ENCODE measurements around the gene SLC35B1. TPM values are rescaled to one million over a fixed set of nuclear protein-coding genes. Genes with fewer than 3 reads are reported as not detected.
"Not testable (repeated sequence)": the region's sequence is repeated elsewhere in the genome, so short reads cannot be mapped to it uniquely, and the experiment has no call there.

SLC35B1 gene
- total RNA-seq, 1 donor from 2014 or later = 55.5 TPM

DNA sequence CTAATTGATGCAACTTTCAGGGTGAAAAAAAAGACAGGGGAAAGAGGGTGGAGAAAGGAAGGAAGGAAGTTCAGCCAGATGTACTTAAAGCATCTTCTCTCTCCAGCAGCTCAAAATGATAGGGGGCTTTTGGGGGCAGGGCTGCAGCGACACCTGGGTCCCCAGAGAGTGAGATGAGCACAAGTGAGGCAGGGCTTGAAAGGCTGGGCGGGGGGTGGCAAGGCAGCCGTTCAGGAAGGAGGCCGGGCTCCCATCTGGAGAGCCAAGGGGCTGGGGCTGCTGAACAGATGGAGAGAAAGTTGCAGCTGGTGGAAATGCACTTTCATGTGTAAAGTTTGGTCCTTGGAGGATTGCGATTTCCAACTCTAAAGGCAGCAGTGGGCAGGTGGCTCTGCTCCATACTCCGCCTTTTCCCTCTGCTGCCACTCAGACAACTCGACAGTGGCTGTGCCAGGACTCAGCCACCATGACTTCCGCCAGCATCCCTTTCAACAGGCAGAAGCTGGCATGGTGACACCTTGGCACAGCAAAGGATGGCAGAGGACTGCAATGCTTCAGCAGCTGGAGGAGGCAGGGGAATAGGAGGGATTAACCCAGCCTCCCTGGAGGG is 7.7 kb downstream of the SLC35B1 start:
- no peak for DNase-seq (ENCODE audit: low spot score)

DNA sequence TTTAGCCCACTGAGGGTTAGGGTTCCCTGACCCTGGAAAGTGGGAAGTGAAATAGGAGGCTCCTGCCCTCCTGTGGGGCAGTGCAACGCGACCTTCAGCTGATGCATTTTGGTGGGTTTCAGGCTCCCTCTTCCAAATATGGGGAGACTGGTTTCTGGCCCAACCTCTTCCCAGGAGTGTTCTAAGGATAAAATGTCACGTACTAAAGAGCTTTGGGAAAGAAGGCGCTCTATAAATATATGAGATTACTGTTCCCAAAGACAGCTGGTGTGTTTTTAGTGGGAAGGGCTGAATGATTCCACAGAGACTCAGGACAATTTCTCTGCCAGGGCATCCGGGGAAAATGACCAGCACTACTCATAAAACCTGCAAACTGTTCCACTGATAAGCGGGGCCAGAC is 9.8 kb downstream of the SLC35B1 start:
- DNase-seq (ENCODE audit: low spot score) = no peak

DNA sequence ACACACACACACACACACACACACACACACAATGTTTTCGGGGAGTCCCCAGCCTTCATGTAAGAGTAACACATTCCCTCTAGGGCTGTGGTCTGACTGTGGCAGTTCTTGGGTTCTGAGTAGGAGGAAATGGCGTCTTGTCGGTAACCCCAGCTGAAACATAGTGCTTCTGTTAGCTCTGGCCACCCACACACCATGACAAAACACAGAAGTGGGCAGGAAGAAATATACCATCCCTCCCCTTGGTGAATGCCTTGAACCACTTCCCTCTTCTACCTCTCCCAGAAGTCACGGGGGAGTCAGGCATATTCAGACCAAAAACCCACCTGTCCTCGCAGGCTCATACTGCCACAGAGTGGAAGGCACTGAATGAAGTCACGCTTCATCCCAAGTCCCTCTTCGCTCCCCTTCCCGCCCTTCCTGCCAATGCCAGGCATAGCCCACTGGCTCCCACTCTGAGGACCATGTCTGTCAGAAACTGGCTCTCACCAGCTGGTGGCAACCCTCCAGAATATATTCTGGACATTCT is 11.5 kb downstream of the SLC35B1 start:
- DNase-seq (ENCODE audit: low spot score) = no peak

DNA sequence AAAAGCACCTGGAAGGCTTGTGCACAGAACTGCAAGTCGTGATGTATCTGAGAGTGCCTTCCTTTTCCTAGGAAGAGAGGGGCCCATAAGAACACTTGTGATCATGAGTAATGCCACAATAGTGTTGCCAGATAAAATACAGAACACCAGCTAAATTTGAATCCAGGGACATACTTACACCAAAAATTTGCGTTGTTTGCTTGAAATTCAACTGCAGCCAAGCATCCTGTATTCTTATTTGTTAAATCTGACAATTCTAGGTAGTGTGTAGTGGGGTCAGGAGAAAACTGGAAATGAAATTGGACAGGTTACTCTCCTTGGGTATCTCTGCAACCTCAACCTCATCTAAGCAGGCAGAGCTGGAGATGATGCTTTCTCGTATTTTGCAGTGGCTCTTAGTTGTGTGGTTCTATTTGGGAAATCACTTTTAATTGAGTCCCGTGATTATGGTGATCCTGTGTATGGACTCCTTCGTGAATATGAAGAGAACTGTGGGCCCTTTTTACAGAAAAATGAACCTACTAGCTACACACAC is 12.0 kb downstream of the SLC35B1 start:
- DNase-seq (ENCODE audit: low spot score) = no peak

DNA sequence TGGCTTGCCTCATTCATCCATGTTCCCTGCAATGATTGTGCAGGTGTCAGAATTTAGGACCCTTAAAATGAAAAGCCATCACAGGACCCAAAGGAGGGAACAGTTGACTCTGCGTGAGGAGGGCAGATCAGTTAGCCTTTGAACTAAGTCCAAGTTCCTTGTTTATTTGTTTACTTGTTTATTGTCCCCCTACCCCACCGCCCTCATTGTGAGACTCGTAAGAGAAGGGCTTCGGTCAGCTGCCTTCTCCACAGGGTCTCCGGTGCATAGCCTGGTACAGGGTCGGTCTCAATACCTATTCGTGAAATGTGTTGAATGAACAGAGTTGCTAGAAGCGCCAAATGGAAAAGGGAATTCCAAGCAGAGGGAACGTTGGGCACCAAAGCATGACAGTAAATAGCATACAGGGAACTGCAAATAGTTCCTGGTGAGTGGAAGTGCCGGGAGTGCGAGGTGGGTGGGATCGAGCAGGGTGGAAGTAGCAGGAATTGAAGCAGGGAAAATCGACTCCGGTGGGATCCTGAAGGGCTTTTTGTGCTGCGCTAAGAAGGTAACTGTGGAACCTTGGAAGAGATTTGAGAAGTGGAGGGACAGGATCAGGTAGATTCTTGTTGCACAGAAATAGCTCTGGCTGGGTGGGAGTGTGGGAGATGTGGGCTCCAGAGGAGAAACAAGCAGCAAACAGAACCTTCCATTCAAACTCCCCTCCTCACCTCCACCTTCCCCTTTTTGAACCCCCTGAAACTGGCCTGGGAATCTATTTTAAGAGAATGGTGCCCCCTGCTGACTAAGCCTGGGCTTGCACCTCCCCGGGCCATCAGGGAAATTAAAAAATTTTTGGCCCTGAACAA is 12.7 kb downstream of the SLC35B1 start:
- peak; percentile 65 for DNase-seq (ENCODE audit: low spot score)

DNA sequence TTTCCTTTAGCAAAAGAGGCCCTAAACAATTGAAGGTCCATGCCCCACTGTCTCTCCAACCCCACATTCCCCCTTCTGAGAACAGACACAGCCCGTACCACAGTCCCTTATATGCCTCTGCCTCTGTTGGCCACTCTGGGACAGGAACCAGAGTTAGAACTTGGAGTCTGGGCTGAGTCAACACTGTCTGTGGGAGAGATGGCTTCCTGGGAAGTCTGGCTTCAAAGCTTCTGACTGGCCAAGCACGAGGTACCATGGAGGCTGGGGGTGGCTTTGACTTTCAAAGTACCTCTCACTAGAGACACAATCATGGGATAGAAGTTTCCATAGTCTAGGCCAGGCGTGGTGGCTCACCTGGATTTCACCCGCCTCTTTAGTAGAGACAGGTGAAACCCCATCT is 15.0 kb downstream of the SLC35B1 start:
- no peak for DNase-seq (ENCODE audit: low spot score)

DNA sequence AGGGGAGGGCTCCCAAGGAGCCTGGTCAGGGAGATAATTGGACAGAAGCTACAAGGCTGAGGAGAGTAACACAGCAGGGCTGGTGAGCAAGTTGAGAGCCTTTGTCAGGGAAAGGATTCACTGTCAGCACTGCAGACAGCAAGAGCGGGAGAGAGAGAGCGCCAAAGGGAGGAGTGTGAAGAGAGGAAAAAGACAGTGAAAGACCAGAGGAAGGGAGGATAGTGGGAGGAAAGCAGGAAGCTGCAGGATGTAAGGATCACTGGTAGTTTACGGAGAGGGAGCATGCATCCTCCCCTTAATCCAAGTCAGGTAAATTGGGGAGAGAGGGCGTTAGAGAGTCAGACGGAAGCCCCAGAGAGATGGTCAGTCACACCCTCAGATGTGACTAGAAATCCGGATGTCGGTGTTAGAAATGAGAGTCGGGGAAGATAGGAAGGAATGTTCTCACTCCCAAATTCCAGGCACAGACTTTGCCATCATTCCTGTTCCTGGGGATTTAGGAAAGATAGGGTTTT is 16.0 kb downstream of the SLC35B1 start:
- DNase-seq (ENCODE audit: low spot score) = no peak

DNA sequence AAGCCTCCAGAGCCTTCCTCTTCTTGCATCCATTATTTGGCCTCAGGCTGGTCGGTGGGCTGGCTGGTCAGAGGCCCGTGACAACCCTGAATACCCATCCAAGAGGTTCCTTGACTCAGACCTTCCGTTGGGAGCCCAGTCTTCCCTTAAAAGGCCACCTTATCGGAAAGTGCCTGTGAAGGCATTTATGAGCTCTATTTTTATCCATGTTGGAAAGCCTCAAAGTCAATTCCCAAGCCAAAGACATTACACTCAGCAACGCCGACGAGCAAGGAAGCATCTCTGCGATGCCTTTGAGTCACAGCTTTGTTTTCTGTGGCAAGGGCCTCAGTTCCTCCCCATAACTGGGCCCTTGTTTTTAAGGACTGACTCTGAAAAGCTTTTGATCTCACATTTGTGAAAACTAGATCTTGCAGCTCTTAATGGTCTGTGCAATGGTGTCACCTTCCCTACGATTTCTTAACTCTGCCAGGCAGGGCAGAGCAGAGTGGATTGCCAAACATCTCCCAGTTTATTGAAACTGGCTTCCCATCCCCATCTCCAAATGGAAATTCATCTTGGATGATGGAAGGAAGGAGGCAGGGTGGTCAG is 16.6 kb downstream of the SLC35B1 start:
- DNase-seq (ENCODE audit: low spot score) = peak; percentile 72

DNA sequence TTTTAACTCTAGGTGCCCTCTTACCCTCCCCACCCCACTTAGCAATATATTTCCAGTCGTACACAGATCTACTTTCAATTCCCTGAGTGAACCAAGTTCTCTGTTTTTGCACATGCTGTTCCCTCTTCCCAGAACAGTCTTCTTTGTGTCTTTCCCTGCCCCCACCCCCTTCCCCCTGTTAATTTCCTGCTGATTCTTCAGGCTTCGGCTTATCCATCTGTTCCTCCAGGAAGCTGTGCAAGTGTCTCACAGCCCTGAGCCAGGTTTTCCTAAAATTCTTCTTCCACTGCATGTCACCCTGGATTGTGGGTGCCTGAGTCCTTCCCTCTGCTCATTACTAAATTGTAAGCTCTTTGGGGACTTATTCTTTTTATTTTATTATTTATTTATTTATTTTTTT is 17.5 kb downstream of the SLC35B1 start:
- DNase-seq (ENCODE audit: low spot score) = no peak

DNA sequence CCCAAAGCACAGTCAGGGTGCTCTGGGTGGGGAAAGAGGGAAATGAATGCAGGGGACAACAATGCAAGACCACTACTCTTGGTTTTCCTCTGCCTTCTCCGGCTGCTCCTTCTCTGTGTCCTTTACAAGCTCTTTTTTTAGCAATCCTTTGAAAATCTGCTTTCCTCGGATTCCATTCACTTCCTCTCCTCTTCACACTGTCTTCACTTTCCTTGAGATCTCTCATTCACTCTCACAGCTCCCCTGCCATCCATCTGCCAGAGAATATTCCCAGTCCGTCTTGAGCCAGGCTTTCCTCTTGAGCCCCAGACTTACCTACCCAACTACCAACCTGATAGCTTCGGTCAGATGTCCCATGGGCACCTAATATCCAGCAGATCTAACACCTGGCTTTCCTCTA is 18.9 kb downstream of the SLC35B1 start:
- DNase-seq (ENCODE audit: low spot score) = no peak

DNA sequence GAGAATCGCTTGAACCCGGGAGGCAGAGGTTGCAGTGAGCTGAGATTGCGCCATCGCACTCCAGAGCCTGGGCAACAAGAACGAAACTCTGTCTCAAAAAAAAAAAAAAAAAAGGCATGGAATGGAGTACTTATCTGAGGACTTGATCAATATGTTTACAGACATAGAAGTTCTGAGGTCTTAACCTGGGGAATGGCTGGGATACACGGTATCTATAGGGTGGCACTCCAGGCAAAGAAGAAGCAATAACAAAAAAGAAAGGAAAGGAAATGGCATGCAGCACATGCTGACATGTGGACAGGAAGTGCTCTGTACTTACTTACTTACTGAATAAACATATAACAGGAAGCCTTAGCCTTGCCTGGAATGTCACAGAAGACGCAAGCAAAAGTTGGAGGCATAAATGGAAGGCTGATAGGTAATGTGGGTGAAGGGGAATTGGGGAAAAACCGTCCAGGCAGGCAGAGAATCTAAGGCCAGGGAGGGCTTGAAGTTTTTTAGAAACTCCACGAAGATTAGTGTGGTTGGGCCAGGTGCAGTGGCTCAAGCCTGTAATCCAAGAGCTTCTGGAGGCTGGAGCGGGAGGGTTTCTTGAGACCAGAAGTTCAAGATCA is 19.8 kb downstream of the SLC35B1 start:
- no peak for DNase-seq (ENCODE audit: low spot score)

DNA sequence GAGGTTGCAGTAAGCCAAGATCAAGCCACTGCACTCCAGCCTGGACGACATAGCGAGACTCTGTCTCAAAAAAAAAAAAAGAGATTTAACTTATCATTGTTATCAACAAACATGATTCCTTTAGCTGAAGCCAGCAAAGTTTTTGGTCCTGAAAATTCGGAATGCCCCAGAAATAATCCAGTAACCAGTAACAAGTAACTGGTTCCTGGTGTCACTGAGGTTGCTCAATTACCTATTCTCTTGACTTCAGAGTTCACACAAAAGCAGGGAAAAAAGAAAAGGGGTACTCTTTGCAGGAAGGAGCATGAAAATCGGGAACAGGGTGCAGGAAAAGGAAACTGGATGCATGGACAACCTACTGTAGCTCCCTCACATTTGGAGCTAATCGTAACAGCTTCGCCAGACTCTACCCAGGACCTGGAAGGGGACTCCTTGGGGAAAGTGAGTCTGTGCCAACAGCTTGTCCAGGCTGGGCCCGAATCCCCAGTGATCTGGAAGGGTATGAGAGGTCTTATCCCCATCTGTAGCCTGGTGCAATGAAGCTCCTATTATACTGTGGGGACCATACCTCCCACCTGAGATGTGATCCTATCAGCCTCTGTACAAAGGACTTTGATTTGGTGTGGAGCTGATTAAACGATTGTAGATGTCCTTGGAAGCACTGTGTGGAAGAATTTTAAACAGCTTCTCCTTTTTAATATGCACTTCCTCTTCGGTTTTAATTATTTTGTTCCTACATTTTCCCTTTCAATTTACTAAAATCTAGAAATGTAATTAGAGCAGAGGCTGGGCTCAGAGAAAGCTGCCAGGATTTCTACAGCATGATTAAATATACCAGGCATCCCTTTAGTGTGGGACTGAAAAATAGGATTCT is 26.4 kb downstream of the SLC35B1 start:
- DNase-seq (ENCODE audit: low spot score) = no peak

DNA sequence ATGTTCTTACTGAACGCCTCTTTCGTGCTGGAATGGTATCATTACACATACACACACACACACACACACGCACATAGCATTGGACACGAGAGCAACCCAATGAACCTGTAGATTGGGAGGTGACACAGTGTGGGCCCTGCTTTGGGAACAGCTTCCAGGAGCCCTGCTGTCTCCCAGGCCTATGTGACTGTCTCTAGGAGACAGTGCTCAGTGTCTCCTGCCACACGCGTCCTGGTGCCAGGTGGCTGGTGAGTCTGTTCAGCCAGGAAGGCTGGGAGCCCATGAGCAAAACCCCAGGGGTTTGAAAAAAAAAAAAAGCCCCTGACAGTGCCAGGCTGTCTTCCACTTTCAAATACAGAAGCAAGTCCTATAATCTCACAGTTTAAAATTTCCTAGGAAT is 27.4 kb downstream of the SLC35B1 start:
- no peak for DNase-seq (ENCODE audit: low spot score)

DNA sequence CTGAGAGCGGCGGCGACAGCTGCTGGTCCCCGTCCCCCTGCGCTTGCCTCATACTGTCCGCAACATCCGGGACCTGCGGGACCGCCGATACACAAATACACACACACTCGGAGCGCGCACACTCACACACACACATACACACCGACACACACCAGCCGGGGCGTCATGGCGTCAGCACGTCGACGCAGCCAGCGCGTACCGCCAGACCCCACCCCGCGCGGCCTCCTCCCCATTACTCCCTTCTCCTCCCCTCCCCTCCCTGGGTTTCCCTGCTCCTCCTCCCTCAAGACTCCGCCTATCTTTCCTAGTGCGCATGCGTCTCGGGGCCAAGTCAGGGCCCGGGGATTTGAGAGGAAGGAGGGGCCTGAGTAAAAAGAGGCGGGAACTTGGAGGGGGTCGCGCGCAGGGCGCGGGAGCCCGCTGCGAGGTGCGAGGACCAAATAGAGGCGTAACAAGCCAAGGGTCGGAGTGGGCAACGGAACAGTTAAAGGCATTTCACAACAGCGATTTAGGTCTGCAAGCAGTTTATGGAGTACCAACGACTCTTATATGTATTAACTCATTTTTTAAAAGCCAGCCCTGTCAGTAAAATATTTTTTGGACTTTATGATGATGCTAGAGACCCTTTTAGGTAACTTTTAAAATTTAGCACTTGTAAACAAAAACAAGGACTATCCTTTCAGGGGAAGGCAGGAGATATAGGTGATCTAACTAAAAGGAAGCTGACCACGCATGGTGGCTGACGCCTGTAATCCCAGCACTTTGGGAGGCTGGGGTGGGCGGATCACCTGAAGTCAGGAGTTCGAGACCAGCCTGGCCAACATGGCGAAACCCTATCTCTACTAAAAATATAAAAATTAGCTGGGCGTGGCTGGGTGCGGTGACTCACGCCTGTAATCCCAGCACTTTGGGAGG is 29.6 kb downstream of the SLC35B1 start, which contains the start of gene SPOP:
SPOP (minus strand) TSS at position 165 of the 915 bp plus-strand sequence. CDS start 55,287 bp downstream, outside the sequence.
- peak; percentile 99 for DNase-seq (ENCODE audit: low spot score)

DNA sequence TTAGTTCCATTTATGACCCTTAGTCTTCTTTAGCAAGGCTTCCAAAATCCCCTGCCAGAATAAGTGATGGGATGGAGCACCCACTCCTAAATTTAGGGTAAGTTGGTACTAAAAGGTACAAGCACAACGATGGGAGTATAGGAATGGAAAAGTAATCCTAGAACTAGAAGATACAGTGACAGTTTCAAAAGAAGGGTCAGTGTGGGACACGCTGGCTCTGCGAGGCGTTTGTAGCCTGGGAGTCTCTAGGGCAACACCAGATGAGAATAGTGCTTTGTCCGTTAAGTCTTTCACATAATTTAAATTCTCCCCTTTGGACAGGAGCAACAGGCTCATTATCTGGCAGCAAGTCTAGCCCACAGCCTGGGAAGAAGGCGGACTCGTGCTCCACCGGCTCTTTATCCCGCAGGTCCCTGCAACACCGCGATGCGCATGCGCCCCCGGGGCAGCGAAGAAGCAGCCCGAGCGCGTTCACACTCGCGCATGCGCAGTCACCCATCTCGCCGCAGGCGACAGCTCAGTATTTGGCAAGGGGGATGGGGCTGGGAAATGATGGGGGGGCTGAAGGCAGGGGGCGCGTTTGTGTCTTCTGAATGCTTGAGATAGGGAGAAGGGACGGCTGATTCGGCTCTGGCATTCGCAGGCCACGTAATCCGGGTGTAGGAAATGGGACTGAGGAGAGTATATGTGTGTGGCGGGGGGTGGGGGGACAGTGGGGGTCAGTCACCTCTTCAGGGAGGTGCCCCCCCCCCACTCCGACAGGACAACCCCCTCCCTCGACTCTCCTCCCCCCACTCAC is 30.4 kb downstream of the SLC35B1 start:
- peak; percentile 96 for DNase-seq (ENCODE audit: low spot score)

DNA sequence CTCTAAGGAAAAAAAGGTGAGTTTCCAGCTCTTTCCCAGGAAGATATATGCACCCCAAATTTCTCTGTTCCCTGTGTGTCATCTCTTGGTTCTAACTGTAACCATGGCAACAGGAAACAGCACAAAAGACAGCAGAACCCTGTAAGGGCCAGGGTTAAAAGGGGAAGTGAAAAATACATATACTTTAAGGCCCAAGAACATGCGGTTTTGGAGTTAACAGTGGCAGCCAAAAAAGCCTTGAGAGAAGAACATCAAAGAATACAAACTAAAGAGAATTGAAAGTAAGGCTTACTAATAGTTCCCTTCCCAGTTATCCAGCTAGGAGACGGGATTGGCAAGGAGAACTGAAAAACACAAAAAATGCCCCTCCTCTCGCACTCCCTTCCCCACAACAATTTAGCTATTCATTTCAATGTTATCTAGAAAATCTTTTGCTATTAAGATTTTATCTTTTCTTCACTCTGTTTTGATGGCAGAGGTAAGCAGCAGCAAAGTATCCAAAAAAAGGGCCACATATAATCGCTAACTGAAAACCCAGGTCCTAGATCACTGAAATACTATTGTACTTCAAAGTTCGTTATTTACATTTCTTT is 31.4 kb downstream of the SLC35B1 start:
- no peak for DNase-seq (ENCODE audit: low spot score)

DNA sequence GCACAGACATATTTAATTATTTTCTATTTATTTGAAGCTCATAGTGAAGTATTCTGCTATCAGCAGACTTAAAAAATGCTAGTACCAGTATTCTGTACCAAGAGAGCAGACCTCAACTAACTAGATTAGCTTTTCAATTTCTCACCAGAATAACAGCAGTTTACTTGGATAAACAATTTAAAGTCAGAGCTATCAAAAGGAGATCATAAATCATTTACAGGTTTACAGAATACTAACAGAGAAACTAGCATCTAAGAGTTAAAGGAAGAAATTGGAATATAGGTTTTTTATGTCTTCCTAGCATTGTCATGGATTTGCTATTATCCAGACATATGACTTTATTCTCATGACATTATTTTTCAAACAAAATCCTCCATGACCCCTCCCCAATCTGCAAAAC is 33.3 kb downstream of the SLC35B1 start:
- no peak for DNase-seq (ENCODE audit: low spot score)

DNA sequence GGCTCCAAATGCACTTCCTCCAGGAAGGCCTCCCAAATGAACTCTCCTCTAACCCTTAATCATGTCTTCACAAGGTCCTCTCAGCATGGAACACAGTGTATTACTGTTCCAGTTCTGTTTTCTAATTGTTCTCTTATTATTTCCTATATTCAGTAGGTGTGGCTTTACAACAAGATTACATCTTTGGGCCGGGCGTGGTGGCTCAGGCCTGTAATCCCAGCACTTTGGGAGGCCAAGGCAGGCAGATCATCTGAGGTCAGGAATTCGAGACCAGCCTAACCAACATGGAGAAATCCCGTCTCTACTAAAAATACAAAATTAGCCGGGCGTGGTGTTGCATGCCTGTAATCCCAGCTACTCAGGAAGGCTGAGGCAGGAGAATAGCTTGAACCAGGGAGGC is 34.1 kb downstream of the SLC35B1 start:
- DNase-seq (ENCODE audit: low spot score) = not testable (repeated sequence)

Data from ureter (tissue), 1 donor.